Activated naive CD4-positive, alpha-beta T cell treated with anti-CD3 and anti-CD28 coated beads, Interleukin-2, amount 10 ng/mL, durations not matched to agents 7 days and 5 days (primary cell): Measurements from ENCODE around the gene LAMA3.

Source experiments
- CTCF ChIA-PET: fragments of 350-600 bp; sonication (Branson Sonifier 250); formaldehyde crosslinking; loops from one replicate; lab custom pipeline; 2021; ENCODE audit warnings: antibody characterized with exemption; lab: Charles Lee
- DNase-seq: peaks from one replicate; pipeline ENCODE4 v3.0.0-alpha.2; 2020
- H3K27ac Mint-ChIP-seq: one replicate; pipeline ENCODE4 v1.8.0; 2021; ENCODE audit warnings: mild to moderate bottlenecking, moderate library complexity, mixed read lengths
- H3K27me3 Mint-ChIP-seq: one replicate; pipeline ENCODE4 v1.8.0; 2021; ENCODE audit warnings: mild to moderate bottlenecking, mixed read lengths
- H3K36me3 Mint-ChIP-seq: one replicate; pipeline ENCODE4 v1.8.0; 2021; ENCODE audit warnings: mixed read lengths
- H3K4me1 Mint-ChIP-seq: one replicate; pipeline ENCODE4 v1.8.0; 2021; ENCODE audit warnings: mixed read lengths
- H3K4me3 Mint-ChIP-seq: one replicate; pipeline ENCODE4 v1.8.0; 2021; ENCODE audit warnings: mild to moderate bottlenecking, moderate library complexity, mixed read lengths
- H3K9me3 Mint-ChIP-seq: one replicate; pipeline ENCODE4 v1.8.0; 2021; ENCODE audit warnings: mixed read lengths

The LAMA3 gene

DNA sequence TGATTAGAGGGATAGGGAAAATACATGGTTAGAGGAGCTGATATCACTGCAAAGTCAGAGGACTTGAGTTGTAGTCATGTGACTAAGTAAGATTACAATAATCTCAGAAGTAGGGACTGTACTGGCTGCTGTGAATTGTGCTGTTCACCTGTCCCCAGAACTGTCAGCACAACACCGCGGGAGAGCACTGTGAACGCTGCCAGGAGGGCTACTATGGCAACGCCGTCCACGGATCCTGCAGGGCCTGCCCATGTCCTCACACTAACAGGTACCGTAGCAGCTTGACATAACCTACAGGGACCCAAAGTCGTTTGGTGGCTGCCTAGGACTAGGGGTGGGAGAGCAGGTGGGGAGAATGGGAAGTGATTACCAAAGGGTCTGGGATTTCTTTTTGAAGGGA lies 192.5 kb downstream of the LAMA3 start:
- H3K27ac Mint-ChIP-seq: no peak overlapping the region
- H3K4me1 Mint-ChIP-seq: peaks cover 22% of the 10 kb centered on the region
- no peaks in the 10 kb centered on the region for H3K36me3 Mint-ChIP-seq
- no peak overlapping the region for H3K4me3 Mint-ChIP-seq
- no peak for DNase-seq
- CTCF ChIA-PET: no interaction called here
- H3K27me3 Mint-ChIP-seq: peaks cover 22% of the 10 kb centered on the region
- H3K9me3 Mint-ChIP-seq: no peaks in the 10 kb centered on the region

DNA sequence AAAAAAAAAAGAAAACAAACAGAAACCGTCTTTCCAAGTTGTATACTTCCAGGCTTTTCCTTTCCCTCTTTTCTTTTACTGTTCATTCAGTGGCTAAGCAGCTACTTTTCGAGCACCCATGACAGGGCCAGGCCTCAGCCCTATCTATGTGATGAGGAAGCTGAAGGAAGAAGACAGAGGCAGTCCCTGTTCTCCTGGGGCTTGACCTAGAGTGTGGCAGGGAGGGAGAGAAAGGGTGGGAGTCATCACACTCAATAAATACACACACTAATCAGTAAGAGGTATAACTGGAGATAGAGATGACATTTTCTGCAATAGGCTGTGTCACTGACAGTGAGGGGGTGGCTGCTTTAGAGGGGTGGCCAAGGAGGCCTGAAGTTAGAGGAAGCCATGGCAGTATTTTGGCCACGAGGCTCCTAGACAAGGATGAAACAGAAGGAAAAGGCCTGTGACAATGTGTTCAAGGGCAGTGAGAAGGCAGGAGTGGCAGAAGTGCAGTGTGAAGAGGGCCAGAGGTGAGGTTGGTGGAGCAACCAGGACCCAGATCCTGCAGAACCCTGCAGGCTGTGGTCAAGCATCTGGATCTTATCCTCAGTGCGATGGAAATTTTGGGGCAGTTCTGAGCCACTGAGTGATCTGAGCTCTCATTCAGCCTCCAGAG lies 193.5 kb downstream of the LAMA3 start:
- CTCF ChIA-PET: no interaction called here
- H3K36me3 Mint-ChIP-seq: no peaks in the 10 kb centered on the region

DNA sequence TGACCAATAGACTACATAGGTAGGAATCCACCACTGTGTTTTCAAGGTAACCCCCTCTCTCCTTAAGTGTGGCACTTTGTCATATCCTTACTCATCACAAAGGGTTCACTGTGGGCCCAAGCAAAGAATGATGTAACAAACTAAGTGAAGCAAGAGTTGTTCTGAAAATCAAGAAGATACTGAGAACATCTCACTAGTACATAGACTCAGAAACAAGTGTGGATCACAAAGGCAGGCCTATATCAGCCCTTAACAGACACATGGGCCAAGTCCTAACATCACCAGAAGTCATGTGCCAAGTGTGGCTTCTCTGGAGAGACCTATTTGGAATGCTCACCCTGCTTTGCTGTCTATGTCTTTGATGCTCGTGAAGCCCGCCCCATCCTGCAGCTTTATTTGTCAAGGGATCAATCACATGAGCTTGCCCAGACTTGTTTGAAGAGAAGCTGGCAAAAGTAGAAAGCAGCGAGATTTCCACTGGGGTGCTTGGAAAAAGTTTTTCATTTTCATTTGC lies 194.1 kb downstream of the LAMA3 start:
- CTCF ChIA-PET: interaction anchor here (1.3 kb wide), 1 partner anchor 36 kb away, joined by 4 read pairs; no protein-coding TSS in a partner anchor
- no peak overlapping the region for H3K27ac Mint-ChIP-seq
- DNase-seq: no peak
- H3K36me3 Mint-ChIP-seq: no peaks in the 10 kb centered on the region
- peaks cover 14% of the 10 kb centered on the region for H3K27me3 Mint-ChIP-seq
- no peak overlapping the region for H3K4me3 Mint-ChIP-seq
- H3K9me3 Mint-ChIP-seq: no peaks in the 10 kb centered on the region
- peaks cover 22% of the 10 kb centered on the region for H3K4me1 Mint-ChIP-seq

More for the DNA sequence above, 193.5 kb downstream of the LAMA3 start:
- Mint-ChIP-seq H3K9me3 (no peaks in the 10 kb centered on the region), H3K4me3 (no peak overlapping the region), H3K27ac (no peak overlapping the region), H3K4me1 (peaks cover 22% of the 10 kb centered on the region), H3K27me3 (peaks cover 19% of the 10 kb centered on the region)
- DNase-seq: no peak

DNA sequence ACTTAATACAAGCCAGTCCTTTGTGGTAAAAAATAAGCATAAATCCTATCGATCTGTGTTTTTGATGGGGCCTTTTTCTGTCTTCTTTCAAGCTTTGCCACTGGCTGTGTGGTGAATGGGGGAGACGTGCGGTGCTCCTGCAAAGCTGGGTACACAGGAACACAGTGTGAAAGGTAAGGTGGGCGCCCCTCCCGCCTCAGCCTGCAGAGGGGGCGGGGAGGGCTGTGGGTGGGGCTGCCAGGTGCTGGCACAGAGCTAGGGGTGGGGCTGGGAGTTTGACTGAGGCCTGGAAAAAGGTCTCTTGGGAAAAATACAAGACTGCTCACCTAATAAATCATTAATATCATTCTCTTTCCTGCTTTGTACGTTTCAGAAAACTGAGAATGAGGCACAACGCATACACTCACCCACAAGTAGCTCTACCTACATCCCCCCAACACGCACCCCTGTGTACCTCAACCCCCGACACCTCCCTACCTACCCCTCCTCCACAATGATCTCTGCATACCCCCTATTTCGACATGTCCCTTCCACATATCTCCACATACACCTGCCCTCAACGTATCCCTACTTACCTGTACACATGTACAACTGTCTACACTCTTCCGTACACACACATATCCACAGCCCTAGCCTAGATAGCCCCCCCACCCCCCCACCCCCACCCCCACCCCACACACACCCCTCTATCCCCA lies 195.6 kb downstream of the LAMA3 start:
- Mint-ChIP-seq H3K36me3 (no peaks in the 10 kb centered on the region), H3K27ac (no peak overlapping the region), H3K4me1 (peaks cover 22% of the 10 kb centered on the region), H3K9me3 (no peaks in the 10 kb centered on the region), H3K27me3 (peaks cover 8% of the 10 kb centered on the region), H3K4me3 (no peak overlapping the region)
- CTCF ChIA-PET: interaction anchor here (1.3 kb wide), 1 partner anchor 34 kb away, joined by 4 read pairs; no protein-coding TSS in a partner anchor
- no peak for DNase-seq

DNA sequence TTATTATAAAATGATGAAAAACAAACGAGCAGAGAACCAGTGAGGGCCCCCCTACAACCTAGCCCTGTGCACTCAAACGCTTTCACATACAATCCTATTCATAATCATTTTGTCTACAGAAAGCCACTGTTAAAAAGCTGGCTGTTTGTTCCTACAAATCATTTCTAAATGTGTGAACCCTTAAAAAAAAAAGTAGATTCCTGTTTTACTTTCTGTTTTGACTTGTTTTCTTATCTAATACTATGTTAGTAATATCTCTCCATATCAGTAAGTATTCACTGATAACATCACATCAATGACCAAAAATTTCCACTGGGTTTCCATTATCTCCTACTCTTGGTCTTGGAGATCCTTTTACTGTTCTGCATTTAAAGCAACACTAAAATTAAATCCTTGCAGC lies 196.5 kb downstream of the LAMA3 start:
- CTCF ChIA-PET: interaction anchor here (1.2 kb wide), 1 partner anchor 57 kb away, joined by 3 read pairs; no protein-coding TSS in a partner anchor
- no peaks in the 10 kb centered on the region for H3K9me3 Mint-ChIP-seq
- H3K4me1 Mint-ChIP-seq: peaks cover 22% of the 10 kb centered on the region
- peak overlapping the region; percentile 38 for H3K27ac Mint-ChIP-seq
- DNase-seq: no peak
- peaks cover 5% of the 10 kb centered on the region for H3K27me3 Mint-ChIP-seq
- H3K36me3 Mint-ChIP-seq: no peaks in the 10 kb centered on the region
- no peak overlapping the region for H3K4me3 Mint-ChIP-seq

DNA sequence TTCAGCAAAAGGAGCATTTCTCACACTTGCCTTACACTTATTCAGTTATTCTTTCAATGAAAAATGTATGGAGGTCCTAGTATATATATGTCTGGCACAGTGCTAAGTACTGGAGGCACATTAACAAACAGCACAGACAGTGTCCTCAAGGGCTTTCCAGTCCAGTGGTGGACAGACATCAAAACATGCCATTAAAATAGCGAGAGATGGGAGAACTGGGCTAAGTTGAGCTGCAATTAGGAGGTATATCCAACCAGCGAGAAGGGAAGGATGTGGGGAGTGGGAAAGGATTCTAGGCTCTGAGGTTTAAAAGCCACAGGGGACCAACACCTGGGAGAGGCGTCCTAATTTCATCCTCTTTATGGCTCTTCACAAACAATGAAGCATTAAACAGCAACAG lies 197.8 kb downstream of the LAMA3 start:
- Mint-ChIP-seq H3K9me3 (no peaks in the 10 kb centered on the region), H3K36me3 (no peaks in the 10 kb centered on the region), H3K4me3 (no peak overlapping the region), H3K4me1 (peaks cover 22% of the 10 kb centered on the region), H3K27me3 (peaks cover 9% of the 10 kb centered on the region), H3K27ac (no peak overlapping the region)
- CTCF ChIA-PET: no interaction called here
- no peak for DNase-seq

DNA sequence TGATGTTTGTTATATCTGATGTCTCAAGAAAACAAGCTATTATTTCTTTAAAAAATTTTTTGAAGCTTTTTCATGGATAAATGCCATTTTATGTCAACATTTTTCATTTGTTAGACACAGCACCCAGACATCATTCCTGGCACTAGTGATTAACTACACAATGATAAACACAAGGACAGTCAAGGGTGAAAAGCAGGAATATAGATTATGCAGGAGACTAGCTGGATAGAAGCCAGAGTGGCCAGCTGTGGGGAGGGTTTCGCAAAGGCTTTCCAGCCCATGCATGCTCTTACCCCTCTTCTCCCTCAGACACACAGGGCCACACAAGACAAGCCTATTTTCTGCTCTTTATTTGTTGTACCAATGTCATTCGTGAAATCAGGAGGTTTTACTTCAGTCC lies 198.2 kb downstream of the LAMA3 start:
- Mint-ChIP-seq H3K4me3 (no peak overlapping the region), H3K27me3 (peaks cover 9% of the 10 kb centered on the region), H3K36me3 (no peaks in the 10 kb centered on the region), H3K4me1 (peaks cover 22% of the 10 kb centered on the region), H3K9me3 (no peaks in the 10 kb centered on the region), H3K27ac (no peak overlapping the region)
- DNase-seq: no peak
- CTCF ChIA-PET: no interaction called here

DNA sequence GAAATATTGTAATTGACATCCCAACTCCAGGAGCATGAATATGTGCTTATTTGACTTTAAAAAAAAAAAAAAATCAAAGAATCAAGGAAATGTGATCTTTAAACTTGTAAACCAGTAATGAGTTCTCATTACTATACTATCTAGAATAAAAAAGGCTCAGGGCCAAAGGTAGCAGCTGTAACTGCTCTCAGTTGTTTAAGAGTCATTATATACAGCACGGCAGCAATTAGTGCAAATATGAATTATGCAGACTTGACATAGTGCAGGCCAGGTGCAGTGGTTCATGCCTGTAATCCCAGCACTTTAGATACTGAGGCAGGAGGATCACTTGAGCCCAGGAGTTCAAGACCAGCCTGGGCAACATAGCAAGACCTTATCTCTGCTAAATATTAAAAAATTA lies 199.6 kb downstream of the LAMA3 start:
- Mint-ChIP-seq H3K36me3 (no peaks in the 10 kb centered on the region), H3K4me3 (no peak overlapping the region), H3K27me3 (peaks cover 9% of the 10 kb centered on the region), H3K27ac (no peak overlapping the region), H3K4me1 (peaks cover 20% of the 10 kb centered on the region), H3K9me3 (no peaks in the 10 kb centered on the region)
- DNase-seq: no peak
- CTCF ChIA-PET: interaction anchor here (1.5 kb wide), 1 partner anchor 30 kb away, joined by 3 read pairs; no protein-coding TSS in a partner anchor

DNA sequence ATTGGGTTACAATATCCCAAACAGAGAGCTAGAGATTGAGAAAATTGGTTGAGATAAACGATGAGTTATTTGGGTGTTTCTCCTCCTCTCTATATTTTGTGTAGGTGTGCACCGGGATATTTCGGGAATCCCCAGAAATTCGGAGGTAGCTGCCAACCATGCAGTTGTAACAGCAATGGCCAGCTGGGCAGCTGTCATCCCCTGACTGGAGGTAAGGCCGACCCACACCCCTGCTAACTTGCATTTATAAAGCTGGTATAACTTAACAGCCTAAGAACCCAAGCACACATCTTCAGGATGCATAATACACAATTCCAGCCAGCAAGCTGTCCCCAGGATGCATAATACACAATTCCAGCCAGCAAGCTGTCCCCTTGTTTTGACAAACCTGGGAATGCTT lies 200.7 kb downstream of the LAMA3 start:
- no peak for DNase-seq
- CTCF ChIA-PET: interaction anchor here (1.5 kb wide), 1 partner anchor 29 kb away, joined by 3 read pairs; no protein-coding TSS in a partner anchor

DNA sequence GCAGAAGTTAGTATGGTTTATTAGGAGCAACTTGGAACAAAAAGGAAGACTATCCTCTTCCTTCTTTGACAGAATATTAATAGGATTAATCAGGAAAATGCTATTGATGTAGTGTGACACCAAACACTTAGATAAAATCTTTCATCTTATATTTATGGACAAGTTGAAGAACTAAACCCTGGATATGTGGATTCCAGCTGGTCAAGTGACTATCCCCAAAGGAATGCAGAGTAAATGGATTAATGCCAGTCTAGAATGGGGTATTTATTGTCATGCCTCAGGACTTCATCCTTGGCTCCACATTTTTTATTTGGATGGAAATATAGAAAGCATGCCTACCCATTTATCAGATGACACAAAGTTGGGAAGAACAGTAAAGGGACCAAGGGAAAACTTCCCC lies 201.3 kb downstream of the LAMA3 start:
- Mint-ChIP-seq H3K36me3 (no peaks in the 10 kb centered on the region), H3K9me3 (no peaks in the 10 kb centered on the region), H3K27me3 (peaks cover 15% of the 10 kb centered on the region), H3K4me1 (peaks cover 5% of the 10 kb centered on the region), H3K27ac (no peak overlapping the region), H3K4me3 (no peak overlapping the region)
- DNase-seq: no peak
- CTCF ChIA-PET: no interaction called here

More for the DNA sequence above, 200.7 kb downstream of the LAMA3 start:
- H3K36me3 Mint-ChIP-seq: no peaks in the 10 kb centered on the region
- no peaks in the 10 kb centered on the region for H3K9me3 Mint-ChIP-seq
- no peak overlapping the region for H3K27ac Mint-ChIP-seq
- no peak overlapping the region for H3K4me3 Mint-ChIP-seq
- H3K27me3 Mint-ChIP-seq: peaks cover 13% of the 10 kb centered on the region
- H3K4me1 Mint-ChIP-seq: peaks cover 12% of the 10 kb centered on the region

DNA sequence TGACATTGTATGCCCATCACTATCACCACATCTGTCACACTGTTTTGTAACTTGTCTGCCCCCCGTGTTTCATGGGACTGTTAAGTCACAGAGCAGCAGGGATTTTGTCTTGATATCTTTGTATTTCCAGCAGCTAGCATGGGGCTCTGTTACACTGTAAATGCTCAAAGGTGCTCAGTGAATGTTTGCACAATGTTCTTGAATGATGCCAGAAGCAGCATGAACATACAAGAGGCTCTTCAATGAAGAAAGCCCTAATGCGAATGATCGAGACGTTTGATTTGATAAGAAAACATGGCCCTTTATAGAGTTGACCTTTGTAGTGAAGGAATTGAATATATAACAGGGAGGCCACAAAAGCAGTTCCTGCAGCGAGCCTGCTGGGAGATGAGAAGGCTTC lies 204.4 kb downstream of the LAMA3 start:
- no peak for DNase-seq
- Mint-ChIP-seq H3K9me3 (no peaks in the 10 kb centered on the region), H3K27me3 (peaks cover 30% of the 10 kb centered on the region), H3K27ac (no peak overlapping the region), H3K36me3 (no peaks in the 10 kb centered on the region), H3K4me3 (no peak overlapping the region), H3K4me1 (no peaks in the 10 kb centered on the region)
- CTCF ChIA-PET: interaction anchor here (1.1 kb wide), 1 partner anchor 16 kb away, joined by 3 read pairs; no protein-coding TSS in a partner anchor

DNA sequence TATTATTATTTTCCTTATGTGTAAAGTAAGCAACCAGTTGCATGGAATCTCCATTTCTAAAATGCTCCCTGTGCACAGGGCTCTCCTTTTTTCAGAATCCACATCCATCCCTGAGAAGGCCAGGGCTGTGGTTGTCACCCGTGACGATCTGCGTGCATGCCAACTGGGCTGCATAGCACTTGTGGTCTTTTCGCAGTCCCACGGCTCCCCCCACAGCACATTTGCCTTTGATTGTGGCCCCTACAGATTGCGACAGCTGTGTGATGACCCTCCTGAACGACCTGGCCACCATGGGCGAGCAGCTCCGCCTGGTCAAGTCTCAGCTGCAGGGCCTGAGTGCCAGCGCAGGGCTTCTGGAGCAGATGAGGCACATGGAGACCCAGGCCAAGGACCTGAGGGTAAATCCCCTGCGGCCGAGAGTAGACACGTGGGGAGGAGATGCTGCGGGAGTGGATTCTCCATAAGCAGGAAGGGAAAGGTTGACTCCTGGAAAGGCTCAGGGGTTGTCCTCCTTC lies 205.5 kb downstream of the LAMA3 start:
- no peak for DNase-seq
- CTCF ChIA-PET: interaction anchor here (1.1 kb wide), 1 partner anchor 17 kb away, joined by 3 read pairs; no protein-coding TSS in a partner anchor
- peaks cover 31% of the 10 kb centered on the region for H3K27me3 Mint-ChIP-seq
- no peaks in the 10 kb centered on the region for H3K4me1 Mint-ChIP-seq
- no peak overlapping the region for H3K4me3 Mint-ChIP-seq
- H3K9me3 Mint-ChIP-seq: no peaks in the 10 kb centered on the region
- no peak overlapping the region for H3K27ac Mint-ChIP-seq
- no peaks in the 10 kb centered on the region for H3K36me3 Mint-ChIP-seq

DNA sequence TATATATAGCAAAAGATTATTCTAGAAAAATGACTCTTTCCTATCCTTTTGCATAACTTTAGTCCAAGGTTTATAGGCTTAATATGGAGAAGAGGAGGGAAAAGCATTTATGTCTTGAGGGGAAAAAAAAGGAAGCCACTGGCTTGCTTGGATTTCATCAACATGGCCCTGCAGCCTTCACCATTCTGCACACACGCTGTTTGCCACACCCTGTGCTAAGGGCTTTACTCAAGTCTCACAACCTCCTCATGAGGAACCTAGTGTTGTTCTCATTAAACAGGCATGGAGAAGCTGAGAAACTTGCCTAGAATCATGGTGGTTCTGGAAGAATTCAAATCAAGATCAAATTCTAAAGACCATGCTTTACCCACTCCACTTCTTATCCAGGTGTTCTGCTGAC lies 208.0 kb downstream of the LAMA3 start:
- H3K27me3 Mint-ChIP-seq: peaks cover 36% of the 10 kb centered on the region
- peaks cover 6% of the 10 kb centered on the region for H3K4me1 Mint-ChIP-seq
- DNase-seq: no peak
- CTCF ChIA-PET: interaction anchor here (0.6 kb wide), 1 partner anchor 21 kb away, joined by 3 read pairs; no protein-coding TSS in a partner anchor
- H3K4me3 Mint-ChIP-seq: no peak overlapping the region
- H3K36me3 Mint-ChIP-seq: no peaks in the 10 kb centered on the region
- no peaks in the 10 kb centered on the region for H3K9me3 Mint-ChIP-seq
- H3K27ac Mint-ChIP-seq: no peak overlapping the region

DNA sequence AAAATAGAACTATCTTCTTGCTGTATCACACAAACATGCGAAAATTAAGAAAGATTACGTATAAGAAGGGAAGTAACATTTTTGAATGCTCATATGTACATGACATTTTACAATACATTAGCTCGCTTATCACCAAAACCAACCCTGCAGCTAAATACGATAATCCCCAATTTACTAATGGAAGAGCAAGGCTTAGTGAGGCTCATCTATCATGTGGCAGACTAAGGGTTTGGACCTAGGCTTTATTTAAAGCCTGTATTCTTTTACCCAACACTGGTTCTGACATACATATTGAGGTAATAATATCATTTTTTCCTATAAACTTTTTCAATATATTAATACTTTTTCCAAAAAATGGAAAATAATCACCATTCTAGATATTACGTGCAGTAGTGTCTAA lies 208.5 kb downstream of the LAMA3 start:
- H3K36me3 Mint-ChIP-seq: no peaks in the 10 kb centered on the region
- no peak overlapping the region for H3K4me3 Mint-ChIP-seq
- H3K4me1 Mint-ChIP-seq: peaks cover 6% of the 10 kb centered on the region
- DNase-seq: no peak
- CTCF ChIA-PET: interaction anchor here (0.6 kb wide), 1 partner anchor 21 kb away, joined by 3 read pairs; no protein-coding TSS in a partner anchor
- H3K9me3 Mint-ChIP-seq: no peaks in the 10 kb centered on the region
- no peak overlapping the region for H3K27ac Mint-ChIP-seq
- H3K27me3 Mint-ChIP-seq: peaks cover 36% of the 10 kb centered on the region
